Thyroid gland (tissue), 4 donors: ENCODE data around the gene TMEM44. TPM values are rescaled to one million over a fixed set of nuclear protein-coding genes. Genes with fewer than 3 reads are reported as not detected.

Experiments
- DNase-seq, 2 donors: peaks; one replicate each; pipeline ENCODE4 v3.0.0-alpha.2; 2019
- H3K27ac ChIP-seq, 3 donors: fragments of 200-600 bp; sonication (generic); 1 replicate in 2 of 3; 2 replicates in 1 of 3; pipeline ENCODE4 v1.5.1; 2016 to 2019; ENCODE audit warnings: mild to moderate bottlenecking in 1 of 3, moderate library complexity in 1 of 3
- H3K27me3 ChIP-seq: fragments of 200-600 bp; sonication (generic); one replicate; pipeline ENCODE4 v1.5.1; 2019
- H3K36me3 ChIP-seq, 2 donors: fragments of 200-600 bp; sonication (generic); one replicate each; pipeline ENCODE4 v1.5.1; 2016 to 2019
- H3K4me1 ChIP-seq, 2 donors: fragments of 200-600 bp; sonication (generic); one replicate each; pipeline ENCODE4 v1.5.1; 2017 to 2019
- H3K4me3 ChIP-seq, 3 donors: fragments of 200-600 bp; sonication (generic); replicated peaks in 1 of 3; 1 replicate in 2 of 3; 2 replicates in 1 of 3; pipeline ENCODE4 v1.5.1; 2016; ENCODE audit warnings: mild to moderate bottlenecking in 1 of 3
- H3K9me3 ChIP-seq: fragments of 200-600 bp; sonication (generic); one replicate; pipeline ENCODE4 v1.5.1; 2017
- POLR2A ChIP-seq, 2 donors: fragments of 450-650 bp; IDR thresholded peaks; one replicate each; pipeline ENCODE4 v1.6.1; 2017; ENCODE audit warnings: antibody characterized with exemption in 2 of 2, mild to moderate bottlenecking in 2 of 2, moderate library complexity in 1 of 2
- WGBS, 2 donors: methylation state at CpG; one replicate each; pipeline ENCODE4 v1.1.5; 2017; 5-methylcytosine and 5-hydroxymethylcytosine counted together
- intact Hi-C: fragments of 100-400 bp; cut with DNase I; formaldehyde crosslinking; loops from one replicate; pipeline ENCODE4 v1.15.1; 2023
- total RNA-seq, 4 donors: library from RNA; depleted of rRNA; stranded (reverse); fragments of >200 nt; gene quantifications; one replicate each; pipeline ENCODE4 v1.2.3, GENCODE V29; 2016
- TF ChIP-seq, protein P1 (sequence below), 6 experiments: fragments of 200-600 bp in 3 of 6; fragments of 450-650 bp in 3 of 6; sonication (generic) in 3 of 6; IDR thresholded peaks; one replicate each; pipeline ENCODE4 v1.5.1; 2016 to 2019; ENCODE audit warnings: antibody characterized with exemption in 6 of 6, mild to moderate bottlenecking in 2 of 6, inconsistent platforms in 1 of 6, moderate library complexity in 1 of 6

Gene TMEM44
- total RNA-seq, 4 donors from 2014 or later = 6.3 to 11.0 (median 9.7) TPM

DNA sequence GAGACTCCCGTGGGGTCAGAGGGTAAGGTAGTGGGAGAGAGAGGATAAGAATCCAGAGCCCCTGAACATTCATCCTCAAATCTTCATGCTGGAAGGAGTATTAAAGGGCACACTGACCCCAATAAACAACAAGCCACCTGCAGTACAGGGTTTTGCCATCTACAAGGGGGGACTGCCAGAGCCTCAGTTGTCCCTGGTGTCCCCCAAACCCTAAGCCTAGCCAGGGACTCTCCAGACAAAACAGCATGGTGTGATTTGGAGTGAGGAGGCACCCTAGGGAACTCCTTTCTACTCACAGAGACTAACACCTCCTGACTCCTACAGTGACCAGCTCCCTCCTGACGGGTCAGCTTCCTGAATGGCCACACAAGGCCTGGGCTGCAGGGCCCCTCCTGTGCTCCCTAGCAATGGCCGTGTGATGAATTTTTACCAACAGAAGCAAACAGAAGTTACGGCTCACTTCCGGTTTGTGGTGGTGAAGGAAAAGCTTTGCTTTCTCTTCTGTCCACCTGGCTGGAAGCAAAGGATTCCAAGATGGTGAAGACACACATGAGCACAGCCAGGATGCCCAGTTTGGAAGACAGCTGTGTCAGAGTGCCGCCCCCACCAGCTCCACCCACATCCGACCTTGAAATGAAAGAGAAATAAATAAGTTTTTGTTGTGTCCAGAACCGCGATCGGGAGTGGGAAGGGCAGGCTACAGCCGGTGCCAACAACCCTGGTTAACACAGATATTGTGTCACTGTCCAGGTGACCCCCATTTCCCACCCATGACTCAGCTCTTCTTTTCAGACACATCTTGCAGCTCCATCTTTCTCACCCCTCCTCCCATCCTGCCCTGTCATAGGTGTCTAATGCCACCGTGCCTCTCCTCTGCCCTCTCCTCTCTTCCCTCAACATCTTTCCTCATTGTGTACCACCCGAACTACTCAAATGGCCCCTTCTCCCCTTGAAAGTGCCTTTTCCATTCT is 76.8 kb downstream of the TMEM44 start:
- H3K27ac ChIP-seq = peak overlapping the region; percentile 27 to 58 (median 44)
- H3K27me3 ChIP-seq = no peaks in the 10 kb centered on the region
- no peaks in the 10 kb centered on the region for H3K36me3 ChIP-seq
- WGBS, 2 donors = 65 to 83% methylated on average over 13 of the region's 13 CpGs
- no peak for DNase-seq
- peaks cover 13 to 40% of the 10 kb centered on the region in 2 donors for H3K4me1 ChIP-seq
- H3K9me3 ChIP-seq = no peaks in the 10 kb centered on the region
- intact Hi-C loops = no loop called here
- TF ChIP-seq, protein P1, sequence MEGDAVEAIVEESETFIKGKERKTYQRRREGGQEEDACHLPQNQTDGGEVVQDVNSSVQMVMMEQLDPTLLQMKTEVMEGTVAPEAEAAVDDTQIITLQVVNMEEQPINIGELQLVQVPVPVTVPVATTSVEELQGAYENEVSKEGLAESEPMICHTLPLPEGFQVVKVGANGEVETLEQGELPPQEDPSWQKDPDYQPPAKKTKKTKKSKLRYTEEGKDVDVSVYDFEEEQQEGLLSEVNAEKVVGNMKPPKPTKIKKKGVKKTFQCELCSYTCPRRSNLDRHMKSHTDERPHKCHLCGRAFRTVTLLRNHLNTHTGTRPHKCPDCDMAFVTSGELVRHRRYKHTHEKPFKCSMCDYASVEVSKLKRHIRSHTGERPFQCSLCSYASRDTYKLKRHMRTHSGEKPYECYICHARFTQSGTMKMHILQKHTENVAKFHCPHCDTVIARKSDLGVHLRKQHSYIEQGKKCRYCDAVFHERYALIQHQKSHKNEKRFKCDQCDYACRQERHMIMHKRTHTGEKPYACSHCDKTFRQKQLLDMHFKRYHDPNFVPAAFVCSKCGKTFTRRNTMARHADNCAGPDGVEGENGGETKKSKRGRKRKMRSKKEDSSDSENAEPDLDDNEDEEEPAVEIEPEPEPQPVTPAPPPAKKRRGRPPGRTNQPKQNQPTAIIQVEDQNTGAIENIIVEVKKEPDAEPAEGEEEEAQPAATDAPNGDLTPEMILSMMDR (IDR thresholded peaks at IDR 0.05) = no peak
- no peak for TF ChIP-seq POLR2A (IDR thresholded peaks at IDR 0.05)
- H3K4me3 ChIP-seq = no peak overlapping the region

GRCh38 chr3:194555175-194556062 is 77.8 kb downstream of the TMEM44 start:
- H3K27me3 ChIP-seq = no peaks in the 10 kb centered on the region
- intact Hi-C loops = no loop called here
- no peaks in the 10 kb centered on the region for H3K9me3 ChIP-seq
- no peak overlapping the region for H3K4me3 ChIP-seq
- peaks cover 13 to 40% of the 10 kb centered on the region in 2 donors for H3K4me1 ChIP-seq
- no peak for TF ChIP-seq POLR2A (IDR thresholded peaks at IDR 0.05)
- TF ChIP-seq, protein P1 (IDR thresholded peaks at IDR 0.05) = no peak
- 75 to 76% methylated on average over 15 of the region's 15 CpGs for WGBS, 2 donors
- peak; percentile 54 to 64 for DNase-seq
- H3K27ac ChIP-seq = peak overlapping the region; percentile 58 to 67 (median 65)
- no peaks in the 10 kb centered on the region for H3K36me3 ChIP-seq

GRCh38 chr3:194554473-194555123 is 78.6 kb downstream of the TMEM44 start:
- Histone ChIP-seq H3K27me3 (no peaks in the 10 kb centered on the region), H3K4me1 (peaks cover 13 to 41% of the 10 kb centered on the region in 2 donors), H3K27ac (peak overlapping the region; percentile 58 to 67 (median 65)), H3K36me3 (no peaks in the 10 kb centered on the region), H3K9me3 (no peaks in the 10 kb centered on the region), H3K4me3 (no peak overlapping the region)
- DNase-seq = peak; percentile 80 to 83
- WGBS, 2 donors = 35 to 43% methylated on average over 10 of the region's 10 CpGs
- TF ChIP-seq POLR2A (IDR thresholded peaks at IDR 0.05) = no peak
- TF ChIP-seq, protein P1 (IDR thresholded peaks at IDR 0.05) = no peak
- intact Hi-C loops = no loop called here

- H3K27me3 ChIP-seq = no peaks in the 10 kb centered on the region
- H3K36me3 ChIP-seq = no peaks in the 10 kb centered on the region
- intact Hi-C loops = no loop called here
- no peaks in the 10 kb centered on the region for H3K9me3 ChIP-seq
- peak overlapping the region in 2 of 3 donors; percentile 43 to 45 for H3K27ac ChIP-seq
- no peak for TF ChIP-seq POLR2A (IDR thresholded peaks at IDR 0.05)
- TF ChIP-seq, protein P1 (IDR thresholded peaks at IDR 0.05) = no peak
- 90 to 91% methylated on average over 8 of the region's 8 CpGs for WGBS, 2 donors
- no peak for DNase-seq
- H3K4me3 ChIP-seq = no peak overlapping the region
- peaks cover 21 to 54% of the 10 kb centered on the region in 2 donors for H3K4me1 ChIP-seq
Measured at GRCh38 chr3:194552327-194552949, 80.8 kb downstream of the TMEM44 start.
